Heart left ventricle (tissue), 13 donors: ENCODE measurements around the gene MRPL40.

ENCODE experiments used
- CTCF ChIP-seq, 12 donors: fragments of 200-600 bp; sonication (generic) in 4 of 12; IDR thresholded peaks; one replicate each; pipeline versions ENCODE4 v1.5.0 to v1.8.0; 2018 to 2022; ENCODE audit warnings: antibody characterized with exemption in 12 of 12, mild to moderate bottlenecking in 5 of 12
- POLR2A ChIP-seq, 2 donors: fragments of 450-650 bp; IDR thresholded peaks; one replicate each; pipeline ENCODE4 v1.6.1; 2017; ENCODE audit warnings: antibody characterized with exemption in 2 of 2, mild to moderate bottlenecking in 2 of 2, moderate library complexity in 2 of 2
- donor health status: ischemic (EF 13 %, LVEDD 7.1; RV severe dilation, severe dysfunction).
- donor health status: DM: no; HTN: yes; CAD: no.
- donor health status: DM: no; HTN: no; CAD: no.
- donor health status: ischemic (EF 25% LVEDD 6.9; RV normal size, moderate dysfunction).
- donor health status: ischemic (EF 25% LVEDD 5.7; RV mildly dilated, moderate dysfunction).
- donor health status: ischemic (EF 35%, LVEDD 5.7; RV mildly dilated, moderate dysfunction).
- donor health status: nonischemic (EF 11% LVEDD 7.7; RV severe dilation, severe dysfunction).
- donor health status: DM: yes; HTN: yes; CAD: no.
- donor health status: PGD.
- donor health status: ischemic (EF 29% LVEDD 5.4; RV normal size, mild dysfunction).
- donor health status: nonischemic (EF 23%, LVEDD 6.1; RV moderate dilation, normal function).

- TF ChIP-seq CTCF (IDR thresholded peaks at IDR 0.05) (no peak), POLR2A (IDR thresholded peaks at IDR 0.05) (no peak)
These were observed 2.1 kb upstream of the MRPL40 start for GRCh38 chr22:19429950-19430889.
